ENCODE measurements around the gene IPO7. TPM values are rescaled to one million over a fixed set of nuclear protein-coding genes. Genes with fewer than 3 reads are reported as not detected.
A peak's percentile ranks its signal among the peaks of the same experiment; 100 is the strongest.

Gene IPO7
- total and polyA plus RNA-seq, 2 of the 13 experiments (the other 11 are each of a cell fraction or from before 2014, with no cell fraction given): 59.4 to 98.4 TPM

GRCh38 chr11:9384535-9385326 is at the start of gene IPO7 (continued):
- no peak for TF ChIP-seq ZNF639 (CRISPR knock-in tag; conservative IDR thresholded peaks at IDR 0.05)
- TF ChIP-seq ZBTB43 (CRISPR knock-in tag; conservative IDR thresholded peaks at IDR 0.05): no peak; the same call in 1 of the 2 replicates
- no peak for TF ChIP-seq JDP2 (CRISPR knock-in tag; IDR thresholded peaks at IDR 0.05; ENCODE audit: borderline replicate concordance)
- peak; percentile 55; the same call in 1 of the 2 replicates for TF ChIP-seq ARNT2 (CRISPR knock-in tag; IDR thresholded peaks at IDR 0.05; ENCODE audit: low read depth)
- TF ChIP-seq ZNF256 (CRISPR knock-in tag; conservative IDR thresholded peaks at IDR 0.05): peak; percentile 59; the same call in 1 of the 2 replicates
- TF ChIP-seq ZNF761 (CRISPR knock-in tag; conservative IDR thresholded peaks at IDR 0.05): peak; percentile 88
- peak; percentile 94 for TF ChIP-seq UBTF (CRISPR knock-in tag; IDR thresholded peaks at IDR 0.05)
- TF ChIP-seq ZNF616 (CRISPR knock-in tag; IDR thresholded peaks at IDR 0.05; ENCODE audit: low read depth): no peak
- no peak for TF ChIP-seq ZNF451 (CRISPR knock-in tag; IDR thresholded peaks at IDR 0.05)
- TF ChIP-seq ZNF672 (CRISPR knock-in tag; IDR thresholded peaks at IDR 0.05): no peak
- TF ChIP-seq ZBTB34 (CRISPR knock-in tag; IDR thresholded peaks at IDR 0.05): no peak
- TF ChIP-seq ZC3H13 (CRISPR knock-in tag; IDR thresholded peaks at IDR 0.05): peak; percentile 77; the same call in 1 of the 2 replicates
- 0 out of 2 replicates have a peak, but pooled peaks have one; percentile 74 for TF ChIP-seq XBP1 (CRISPR knock-in tag; IDR thresholded peaks at IDR 0.05)
- peak; percentile 79 for TF ChIP-seq HNF1B (CRISPR knock-in tag; IDR thresholded peaks at IDR 0.05)
- peak; percentile 66; the same call in 1 of the 2 replicates for TF ChIP-seq ESRRA (CRISPR knock-in tag; IDR thresholded peaks at IDR 0.05; ENCODE audit: low read depth)
- peak; percentile 20 for TF ChIP-seq HNRNPK (IDR thresholded peaks at IDR 0.05; ENCODE audit: low read depth, low read length, poor library complexity, severe bottlenecking)
- TF ChIP-seq SRSF4 (IDR thresholded peaks at IDR 0.05; ENCODE audit: low read depth, low read length, poor library complexity, severe bottlenecking): no peak
- peak; percentile 23 for TF ChIP-seq ZNF18 (CRISPR knock-in tag; IDR thresholded peaks at IDR 0.05; ENCODE audit: insufficient replicate concordance)

All from HepG2 (cell line).